Measurements from ENCODE around the gene KCNMA1. TPM values are rescaled to one million over a fixed set of nuclear protein-coding genes. Genes with fewer than 3 reads are reported as not detected.

Gene KCNMA1
- total RNA-seq, 2 donors from 2014 or later, result 5.9 to 9.3 TPM

- 91 to 92% methylated on average over 2 of the region's 2 CpGs for WGBS, 2 donors
- peaks cover 5% of the 10 kb centered on the region for H3K4me1 ChIP-seq
- no peak for DNase-seq
Measured at GRCh38 chr10:77180104-77180503, 457.5 kb downstream of the KCNMA1 start.

DNA sequence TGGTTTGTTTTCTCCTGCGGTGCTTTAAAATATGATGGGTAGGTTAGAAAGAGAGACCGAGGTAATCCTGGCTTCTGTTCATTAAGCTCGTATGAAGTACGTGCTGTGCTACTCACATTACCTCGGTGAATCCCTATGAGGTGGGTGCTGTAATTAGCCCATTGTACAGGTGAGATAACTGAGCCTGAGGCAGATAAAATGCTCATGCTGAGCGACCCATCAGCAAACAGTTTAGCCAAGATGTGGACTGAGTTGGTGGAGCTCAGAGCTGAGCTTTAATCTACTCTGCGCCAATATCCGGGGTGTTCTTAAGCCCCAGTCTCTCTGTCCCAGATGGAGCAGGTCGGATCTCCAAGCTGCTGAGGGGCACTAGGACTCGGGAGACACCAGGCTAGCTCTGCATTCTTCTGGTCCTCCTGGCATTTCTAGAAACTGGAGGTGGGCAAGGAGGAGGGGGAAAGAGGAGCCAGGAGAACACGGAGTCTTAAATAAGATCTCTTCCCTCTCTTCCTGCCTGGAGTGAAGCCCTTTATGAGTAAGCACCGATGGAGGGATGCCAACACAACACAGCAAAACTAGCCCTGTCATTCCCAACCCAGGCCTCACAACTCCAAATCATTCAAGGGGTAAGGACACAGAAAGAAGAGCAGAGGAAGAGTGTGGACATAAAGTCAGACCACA lies 458.5 kb downstream of the KCNMA1 start:
- TF ChIP-seq POLR2A (IDR thresholded peaks at IDR 0.05), result no peak
- TF ChIP-seq CTCF (IDR thresholded peaks at IDR 0.05), result no peak
- DNase-seq (peak; percentile 34 to 68 (median 46)), ATAC-seq (peak; percentile 27)
- intact Hi-C loops (cut with DNase I), result loop anchor here (5.0 to 10.0 kb wide), 2 partner anchors 196 to 468 kb away; no protein-coding TSS in a partner anchor
- no peaks in the 10 kb centered on the region for H3K27me3 ChIP-seq
- no peak overlapping the region for H3K4me3 ChIP-seq
- peaks cover 5% of the 10 kb centered on the region for H3K4me1 ChIP-seq
- 75 to 76% methylated on average over 12 of the region's 12 CpGs for WGBS, 2 donors
- H3K27ac ChIP-seq, result no peak overlapping the region
- H3K36me3 ChIP-seq (replicated peaks in 1 of 2; ENCODE audit: insufficient read depth in 1 of 2, low read depth in 2 of 2), result no peaks in the 10 kb centered on the region
- no peaks in the 10 kb centered on the region for H3K9me3 ChIP-seq

More at GRCh38 chr10:77180104-77180503, 457.5 kb downstream of the KCNMA1 start:
- Histone ChIP-seq H3K36me3 (replicated peaks in 1 of 2; ENCODE audit: insufficient read depth in 1 of 2, low read depth in 2 of 2) (no peaks in the 10 kb centered on the region), H3K27me3 (no peaks in the 10 kb centered on the region), H3K4me3 (no peak overlapping the region), H3K9me3 (no peaks in the 10 kb centered on the region), H3K27ac (no peak overlapping the region)
- intact Hi-C loops (cut with DNase I), result no loop called here
- TF ChIP-seq POLR2A (IDR thresholded peaks at IDR 0.05), result no peak
- no peak for TF ChIP-seq CTCF (IDR thresholded peaks at IDR 0.05)
- no peak for ATAC-seq

- Histone ChIP-seq H3K27me3 (no peaks in the 10 kb centered on the region), H3K27ac (no peak overlapping the region), H3K4me3 (no peak overlapping the region), H3K36me3 (replicated peaks in 1 of 2; ENCODE audit: insufficient read depth in 1 of 2, low read depth in 2 of 2) (no peaks in the 10 kb centered on the region), H3K9me3 (no peaks in the 10 kb centered on the region), H3K4me1 (peaks cover under 1% of the 10 kb centered on the region)
- intact Hi-C loops (cut with DNase I), result loop anchor here (5.0 to 10.0 kb wide), 2 partner anchors 197 to 470 kb away; no protein-coding TSS in a partner anchor
- ATAC-seq, result no peak
- no peak for DNase-seq
- 90 to 91% methylated on average over 1 of the region's 1 CpG for WGBS, 2 donors
- no peak for TF ChIP-seq POLR2A (IDR thresholded peaks at IDR 0.05)
- no peak for TF ChIP-seq CTCF (IDR thresholded peaks at IDR 0.05)
Measured at GRCh38 chr10:77177589-77177988, 460.0 kb downstream of the KCNMA1 start.

GRCh38 chr10:77177161-77177560 lies 460.4 kb downstream of the KCNMA1 start:
- Histone ChIP-seq H3K27me3 (no peaks in the 10 kb centered on the region), H3K27ac (no peak overlapping the region), H3K9me3 (no peaks in the 10 kb centered on the region), H3K36me3 (replicated peaks in 1 of 2; ENCODE audit: insufficient read depth in 1 of 2, low read depth in 2 of 2) (no peaks in the 10 kb centered on the region), H3K4me3 (no peak overlapping the region), H3K4me1 (no peaks in the 10 kb centered on the region)
- no peak for TF ChIP-seq POLR2A (IDR thresholded peaks at IDR 0.05)
- TF ChIP-seq CTCF (IDR thresholded peaks at IDR 0.05), result no peak
- no peak for ATAC-seq
- intact Hi-C loops (cut with DNase I), result loop anchor here (5.0 to 10.0 kb wide), 2 partner anchors 198 to 470 kb away; no protein-coding TSS in a partner anchor
- no peak for DNase-seq

- DNase-seq (no peak), ATAC-seq (no peak)
- TF ChIP-seq CTCF (IDR thresholded peaks at IDR 0.05), result no peak
- TF ChIP-seq POLR2A (IDR thresholded peaks at IDR 0.05), result no peak
- H3K9me3 ChIP-seq, result no peaks in the 10 kb centered on the region
- H3K36me3 ChIP-seq (replicated peaks in 1 of 2; ENCODE audit: insufficient read depth in 1 of 2, low read depth in 2 of 2), result no peaks in the 10 kb centered on the region
- H3K27me3 ChIP-seq, result no peaks in the 10 kb centered on the region
- intact Hi-C loops (cut with DNase I), result loop anchor here (5.0 to 10.0 kb wide), 2 partner anchors 199 to 471 kb away; no protein-coding TSS in a partner anchor
- 83 to 84% methylated on average over 3 of the region's 3 CpGs for WGBS, 2 donors
- H3K27ac ChIP-seq, result no peak overlapping the region
- no peaks in the 10 kb centered on the region for H3K4me1 ChIP-seq
- H3K4me3 ChIP-seq, result no peak overlapping the region
Measured at GRCh38 chr10:77176232-77176631, 461.4 kb downstream of the KCNMA1 start.
